A673 (cell line): ENCODE results near the gene PAX5. TPM values are rescaled to one million over a fixed set of nuclear protein-coding genes. Genes with fewer than 3 reads are reported as not detected.

ENCODE experiments used
- BruUV-seq: library from RNA; stranded (reverse); fragments of 400-500 nt; replicated peaks from 2 replicates; lab custom pipeline; 2021; lab: Mats Ljungman, UMichigan
- CTCF ChIA-PET: fragments of 300-600 bp; sonication (Branson Sonifier 250); formaldehyde crosslinking; loops from one replicate; lab custom pipeline; 2022; ENCODE audit warnings: antibody characterized with exemption; lab: Charles Lee
- POLR2A ChIA-PET: fragments of 300-600 bp; sonication (Branson Sonifier 250); formaldehyde crosslinking; loops from one replicate; lab custom pipeline; 2022; ENCODE audit warnings: antibody characterized with exemption; ENCODE audit not compliant: low non-redundant PET; lab: Charles Lee
- DNase-seq: peaks from one replicate; pipeline ENCODE4 v3.0.0-alpha.2; 2015; ENCODE audit warnings: low spot score
- H3K27ac ChIP-seq: fragments of 200-600 bp; sonication (generic); 2 replicates; pipeline ENCODE4 v1.5.1; 2016; ENCODE audit warnings: mixed run types, low read depth, mild to moderate bottlenecking, mixed read lengths, antibody characterized with exemption, low read length; ENCODE audit not compliant: poor library complexity, severe bottlenecking
- H3K27me3 ChIP-seq: fragments of 200-600 bp; sonication (generic); replicated peaks from 2 replicates; pipeline ENCODE4 v1.6.1; 2017; ENCODE audit warnings: mixed run types, low read depth, mild to moderate bottlenecking, mixed read lengths, antibody characterized with exemption, low read length; ENCODE audit not compliant: insufficient read depth, poor library complexity
- H3K36me3 ChIP-seq: fragments of 200-600 bp; sonication (generic); 2 replicates; pipeline ENCODE4 v1.6.1; 2016; ENCODE audit warnings: mixed run types, mild to moderate bottlenecking, mixed read lengths, antibody characterized with exemption, low read length; ENCODE audit not compliant: insufficient read depth, poor library complexity, severe bottlenecking
- H3K4me1 ChIP-seq: fragments of 200-600 bp; sonication (generic); 2 replicates; pipeline ENCODE4 v1.6.1; 2017; ENCODE audit warnings: mixed run types, mild to moderate bottlenecking, mixed read lengths, antibody characterized with exemption, low read length; ENCODE audit not compliant: insufficient read depth, poor library complexity, severe bottlenecking
- H3K4me3 ChIP-seq: fragments of 200-600 bp; sonication (generic); 2 replicates; pipeline ENCODE4 v1.5.1; 2016; ENCODE audit warnings: low read depth, mixed run types, mild to moderate bottlenecking, mixed read lengths, low read length; ENCODE audit not compliant: poor library complexity, severe bottlenecking
- H3K9me3 ChIP-seq: fragments of 200-600 bp; sonication (generic); 2 replicates; pipeline ENCODE4 v1.6.1; 2016; ENCODE audit warnings: mixed run types, low read depth, mild to moderate bottlenecking, mixed read lengths, antibody characterized with exemption, low read length; ENCODE audit not compliant: poor library complexity, severe bottlenecking
- EZH2 ChIP-seq: fragments of 200-600 bp; sonication (generic); IDR thresholded peaks from 2 replicates; pipeline ENCODE4 v1.6.1; 2017; ENCODE audit warnings: borderline replicate concordance, low read depth, mild to moderate bottlenecking, mixed read lengths, antibody characterized with exemption, low read length; ENCODE audit not compliant: poor library complexity, severe bottlenecking
- intact Hi-C: fragments of 100-400 bp; cut with micrococcal nuclease; formaldehyde crosslinking; loops from one replicate; pipeline ENCODE4 v1.10.0; 2022; ENCODE audit not compliant: unreplicated experiment
- total RNA-seq: library from RNA; stranded (reverse); gene quantifications from 2 replicates; pipeline ENCODE4 v1.2.3, GENCODE V29; 2021
- TF ChIP-seq, protein P1 (sequence below): fragments of 300-800, 200-600 bp; sonication (generic); conservative IDR thresholded peaks from 2 replicates; pipeline ENCODE4 v1.5.1; 2017; ENCODE audit warnings: low read depth, mild to moderate bottlenecking, antibody characterized with exemption, low read length, moderate library complexity, mixed read lengths

The PAX5 gene
- total RNA-seq, 1 experiment from 2014 or later = 5.5 TPM

DNA sequence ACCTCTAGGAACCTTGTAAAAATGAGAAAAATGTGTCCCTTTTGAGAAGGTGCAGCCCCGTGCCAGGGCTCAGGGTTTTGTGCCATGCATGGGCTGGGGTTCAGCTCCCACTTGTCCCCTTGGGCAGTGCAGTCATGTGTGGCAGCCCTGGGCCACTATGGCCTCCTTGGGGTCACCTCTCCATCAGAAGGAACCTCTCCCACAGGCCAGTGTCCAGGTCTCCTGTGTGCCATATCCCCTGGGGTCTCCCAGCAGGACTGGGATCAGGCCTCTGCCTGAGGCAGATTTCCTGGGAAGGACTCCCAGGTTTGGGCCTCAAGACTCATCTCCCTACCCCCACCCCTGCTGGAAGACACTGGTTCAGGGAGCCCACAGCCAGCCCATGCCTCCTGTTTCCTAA lies 189.1 kb downstream of the PAX5 start:
- no TSS peak for BruUV-seq
- no peaks in the 10 kb centered on the region for H3K4me1 ChIP-seq
- CTCF ChIA-PET = no interaction called here

DNA sequence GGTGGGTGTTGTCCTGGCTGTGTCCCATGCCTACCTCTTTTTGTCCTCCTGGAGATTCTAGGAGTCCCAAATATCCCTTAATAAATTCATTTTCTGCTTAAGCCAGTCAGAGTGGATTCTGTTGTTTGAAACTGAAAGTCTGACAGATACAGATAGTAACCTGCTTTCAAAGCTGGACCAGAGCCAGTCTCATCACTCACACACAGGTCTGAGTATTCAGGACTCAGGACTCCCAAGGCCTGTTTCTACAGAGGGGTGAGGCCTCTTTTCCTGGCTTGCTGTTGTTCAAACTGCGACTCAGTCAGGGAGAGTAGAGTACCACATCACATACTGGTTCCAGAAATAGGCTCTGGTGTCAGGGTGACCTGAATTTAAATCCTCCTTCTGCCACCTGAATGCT lies 190.1 kb downstream of the PAX5 start:
- Histone ChIP-seq H3K36me3 (no peaks in the 10 kb centered on the region), H3K4me3 (no peak overlapping the region), H3K4me1 (no peaks in the 10 kb centered on the region), H3K27ac (no peak overlapping the region), H3K27me3 (no peaks in the 10 kb centered on the region), H3K9me3 (no peaks in the 10 kb centered on the region)
- no peak for DNase-seq
- TF ChIP-seq, protein P1, sequence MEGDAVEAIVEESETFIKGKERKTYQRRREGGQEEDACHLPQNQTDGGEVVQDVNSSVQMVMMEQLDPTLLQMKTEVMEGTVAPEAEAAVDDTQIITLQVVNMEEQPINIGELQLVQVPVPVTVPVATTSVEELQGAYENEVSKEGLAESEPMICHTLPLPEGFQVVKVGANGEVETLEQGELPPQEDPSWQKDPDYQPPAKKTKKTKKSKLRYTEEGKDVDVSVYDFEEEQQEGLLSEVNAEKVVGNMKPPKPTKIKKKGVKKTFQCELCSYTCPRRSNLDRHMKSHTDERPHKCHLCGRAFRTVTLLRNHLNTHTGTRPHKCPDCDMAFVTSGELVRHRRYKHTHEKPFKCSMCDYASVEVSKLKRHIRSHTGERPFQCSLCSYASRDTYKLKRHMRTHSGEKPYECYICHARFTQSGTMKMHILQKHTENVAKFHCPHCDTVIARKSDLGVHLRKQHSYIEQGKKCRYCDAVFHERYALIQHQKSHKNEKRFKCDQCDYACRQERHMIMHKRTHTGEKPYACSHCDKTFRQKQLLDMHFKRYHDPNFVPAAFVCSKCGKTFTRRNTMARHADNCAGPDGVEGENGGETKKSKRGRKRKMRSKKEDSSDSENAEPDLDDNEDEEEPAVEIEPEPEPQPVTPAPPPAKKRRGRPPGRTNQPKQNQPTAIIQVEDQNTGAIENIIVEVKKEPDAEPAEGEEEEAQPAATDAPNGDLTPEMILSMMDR = no peak
- no peak for TF ChIP-seq EZH2
- no TSS peak for BruUV-seq
- intact Hi-C loops = no loop called here
- CTCF ChIA-PET = no interaction called here
- POLR2A ChIA-PET = interaction anchor here (0.7 kb wide), 1 partner anchor 26 kb away, joined by 3 read pairs; no protein-coding TSS in a partner anchor

More for the DNA sequence above, 189.1 kb downstream of the PAX5 start:
- no peak overlapping the region for H3K4me3 ChIP-seq
- no peaks in the 10 kb centered on the region for H3K36me3 ChIP-seq
- TF ChIP-seq EZH2 = no peak
- TF ChIP-seq, protein P1 = no peak
- H3K27me3 ChIP-seq = no peaks in the 10 kb centered on the region
- DNase-seq = no peak
- POLR2A ChIA-PET = no interaction called here
- no peak overlapping the region for H3K27ac ChIP-seq
- no peaks in the 10 kb centered on the region for H3K9me3 ChIP-seq
- intact Hi-C loops = no loop called here

DNA sequence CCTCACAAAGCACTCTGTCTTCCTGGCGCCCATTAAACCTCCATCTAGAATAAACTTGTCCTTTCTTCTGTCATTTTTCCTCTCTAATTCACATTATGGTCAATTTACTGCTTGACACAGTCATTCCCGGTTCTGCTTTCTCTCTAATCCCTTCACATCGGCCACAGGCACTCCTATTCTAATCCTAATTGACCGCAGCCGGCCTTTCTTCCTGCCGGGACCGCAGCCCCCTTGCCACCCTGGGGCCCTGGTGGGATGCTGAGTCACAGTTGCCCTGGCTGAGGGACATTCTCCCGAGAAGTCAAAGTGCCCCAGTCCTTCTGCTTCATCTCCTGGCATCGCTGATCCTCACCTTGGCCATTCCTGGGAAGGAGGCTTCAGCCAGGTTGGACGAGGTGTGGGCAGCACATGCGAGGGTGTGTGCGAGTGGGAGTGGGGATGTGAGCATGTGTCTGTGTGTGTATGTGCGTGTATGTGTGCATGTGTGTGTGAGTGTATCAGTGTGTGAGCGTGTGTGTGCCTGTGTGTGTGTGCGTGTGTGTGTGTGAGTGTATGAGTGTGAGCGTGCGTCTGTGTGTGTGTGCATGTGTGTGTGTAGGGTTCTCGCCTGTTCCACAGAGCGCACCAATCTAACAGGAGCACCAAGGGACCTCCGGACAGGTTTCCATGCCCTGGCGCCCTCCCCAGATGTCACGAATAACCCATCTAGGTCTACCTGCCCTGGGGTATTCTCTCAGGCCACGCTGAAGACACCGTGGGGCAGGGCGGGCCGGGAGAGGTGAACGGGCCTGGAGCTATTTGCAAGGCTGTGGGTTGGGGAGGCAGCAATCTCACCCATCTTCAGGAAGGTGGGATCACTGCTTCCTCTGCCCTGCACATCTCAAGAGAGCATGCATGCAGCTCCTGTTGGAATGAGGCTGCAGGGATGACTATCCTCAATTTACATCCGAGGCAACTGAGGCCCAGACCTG lies 191.2 kb downstream of the PAX5 start:
- H3K36me3 ChIP-seq = no peaks in the 10 kb centered on the region
- CTCF ChIA-PET = no interaction called here
- TF ChIP-seq EZH2 = no peak
- TF ChIP-seq, protein P1 = no peak
- DNase-seq = no peak
- POLR2A ChIA-PET = no interaction called here
- H3K4me3 ChIP-seq = no peak overlapping the region
- H3K4me1 ChIP-seq = no peaks in the 10 kb centered on the region
- no peaks in the 10 kb centered on the region for H3K9me3 ChIP-seq
- H3K27me3 ChIP-seq = no peaks in the 10 kb centered on the region
- intact Hi-C loops = no loop called here
- no TSS peak for BruUV-seq
- H3K27ac ChIP-seq = no peak overlapping the region
